ENCODE measurements around the gene F2RL1. TPM values are rescaled to one million over a fixed set of nuclear protein-coding genes. Genes with fewer than 3 reads are reported as not detected.

F2RL1 gene
- total RNA-seq, 2 experiments from 2014 or later: not detected

DNA sequence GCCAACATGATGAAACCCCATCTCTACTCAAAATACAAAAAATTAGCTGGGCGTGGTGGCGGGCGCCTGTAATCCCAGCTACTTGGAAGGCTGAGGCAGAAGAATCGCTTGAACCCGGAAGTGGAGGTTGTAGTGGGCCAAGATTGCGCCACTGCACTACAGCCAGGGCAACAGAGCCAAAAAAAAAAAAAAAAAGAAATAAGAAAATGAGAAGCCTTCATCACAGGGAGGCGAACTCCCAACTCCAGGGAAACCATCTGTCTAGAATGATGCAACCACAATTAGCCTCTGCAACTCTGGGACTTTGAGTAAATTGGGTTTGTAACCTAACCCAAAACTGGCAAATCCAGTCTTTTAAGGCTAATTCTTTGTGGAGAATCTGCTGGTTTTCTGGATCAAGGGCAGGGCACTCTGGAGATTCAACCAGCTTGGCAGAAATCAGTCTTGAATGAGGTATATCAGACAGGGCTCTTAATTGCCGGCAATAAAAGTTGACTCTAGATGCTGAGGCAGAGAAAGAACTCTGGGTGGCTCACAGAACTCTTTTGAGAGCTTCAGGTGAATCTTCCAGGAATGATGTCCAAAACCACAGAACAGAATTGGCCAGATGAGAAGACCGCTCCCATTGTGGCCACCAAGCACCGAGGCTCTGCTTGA is 40.9 kb downstream of the F2RL1 start:
- no peaks in the 10 kb centered on the region for H4K20me1 ChIP-seq (ENCODE audit: insufficient read depth, low read length)
- intact Hi-C loops (cut with micrococcal nuclease; ENCODE audit: unreplicated experiment): no loop called here

GRCh38 chr5:76861612-76862011 is 42.8 kb downstream of the F2RL1 start:
- POLR2A ChIA-PET: interaction anchor here (0.6 to 0.9 kb wide), 2 partner anchors 12 to 20 kb away, joined by 3 read pairs; partner anchors contain the start of gene S100Z
- Histone ChIP-seq H4K20me1 (ENCODE audit: insufficient read depth, low read length) (no peaks in the 10 kb centered on the region), H2AFZ (ENCODE audit: low read length) (no peak overlapping the region), H3K79me2 (ENCODE audit: insufficient read depth, low read depth, low read length) (no peaks in the 10 kb centered on the region), H3K27ac (ENCODE audit: low read depth, low read length, poor library complexity, severe bottlenecking) (no peak overlapping the region), H3K4me3 (ENCODE audit: low read depth, low read length, poor library complexity, severe bottlenecking) (no peak overlapping the region), H3K4me2 (ENCODE audit: low read length) (no peak overlapping the region), H3K9me2 (ENCODE audit: insufficient read depth, low read length) (no peaks in the 10 kb centered on the region), H3K36me3 (ENCODE audit: insufficient read depth, low read length) (no peaks in the 10 kb centered on the region), H3K9me3 (ENCODE audit: low read length) (no peaks in the 10 kb centered on the region), H3K4me1 (ENCODE audit: insufficient read depth, low read length, poor library complexity, severe bottlenecking) (peaks cover under 1% of the 10 kb centered on the region)
- CTCF ChIA-PET (ENCODE audit: unreplicated experiment): no interaction called here
- BruUV-seq (replicated peaks): no TSS peak
- TF ChIP-seq EZH2phosphoT487 (IDR thresholded peaks at IDR 0.05; ENCODE audit: borderline replicate concordance, low read depth, low read length): no peak
- TF ChIP-seq CTCF (conservative IDR thresholded peaks at IDR 0.05; ENCODE audit: low read length): no peak
- intact Hi-C loops (cut with micrococcal nuclease; ENCODE audit: unreplicated experiment): no loop called here
- no peak for DNase-seq (ENCODE audit: low spot score)

More for the DNA sequence above, 40.9 kb downstream of the F2RL1 start:
- POLR2A ChIA-PET: interaction anchor here (0.8 to 1.2 kb wide), 2 partner anchors 15 to 163 kb away, joined by 3 to 4 read pairs; no protein-coding TSS in a partner anchor
- no peak for DNase-seq (ENCODE audit: low spot score)
- Histone ChIP-seq H3K4me3 (ENCODE audit: low read depth, low read length, poor library complexity, severe bottlenecking) (no peak overlapping the region), H3K9me3 (ENCODE audit: low read length) (0 out of 2 replicates have a peak, but pooled peaks cover 8% of the 10 kb centered on the region), H2AFZ (ENCODE audit: low read length) (peak overlapping the region; percentile 30; the same call in 1 of the 2 replicates), H3K27ac (ENCODE audit: low read depth, low read length, poor library complexity, severe bottlenecking) (no peak overlapping the region), H3K4me2 (ENCODE audit: low read length) (no peak overlapping the region), H3K79me2 (ENCODE audit: insufficient read depth, low read depth, low read length) (no peaks in the 10 kb centered on the region), H3K9me2 (ENCODE audit: insufficient read depth, low read length) (no peaks in the 10 kb centered on the region), H3K4me1 (ENCODE audit: insufficient read depth, low read length, poor library complexity, severe bottlenecking) (peaks cover 15% of the 10 kb centered on the region), H3K36me3 (ENCODE audit: insufficient read depth, low read length) (no peaks in the 10 kb centered on the region)
- BruUV-seq (replicated peaks): no TSS peak
- TF ChIP-seq EZH2phosphoT487 (IDR thresholded peaks at IDR 0.05; ENCODE audit: borderline replicate concordance, low read depth, low read length): no peak
- TF ChIP-seq CTCF (conservative IDR thresholded peaks at IDR 0.05; ENCODE audit: low read length): no peak
- CTCF ChIA-PET (ENCODE audit: unreplicated experiment): no interaction called here

DNA sequence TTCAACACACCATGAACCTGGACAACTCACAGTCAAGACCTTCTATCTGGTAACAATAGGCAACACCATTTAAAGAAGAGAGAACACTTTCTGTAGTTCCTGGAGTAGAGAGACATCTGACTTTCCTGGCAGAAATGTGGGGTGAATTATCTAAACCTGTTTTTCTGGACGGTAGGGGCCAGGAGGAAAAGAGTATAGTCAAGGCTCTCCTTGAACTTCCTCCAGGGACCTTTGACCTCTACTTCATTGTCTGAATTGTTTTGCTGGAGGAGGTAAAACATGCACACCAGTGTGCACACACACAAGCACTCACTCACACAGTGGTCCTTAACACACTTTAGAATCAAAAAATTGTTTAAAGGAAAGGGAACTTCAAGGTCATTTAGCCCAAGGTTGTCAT is 44.2 kb downstream of the F2RL1 start:
- Histone ChIP-seq H3K4me2 (ENCODE audit: low read length) (no peak overlapping the region), H2AFZ (ENCODE audit: low read length) (no peak overlapping the region), H4K20me1 (ENCODE audit: insufficient read depth, low read length) (no peaks in the 10 kb centered on the region), H3K27ac (ENCODE audit: low read depth, low read length, poor library complexity, severe bottlenecking) (no peak overlapping the region), H3K36me3 (ENCODE audit: insufficient read depth, low read length) (no peaks in the 10 kb centered on the region), H3K4me3 (ENCODE audit: low read depth, low read length, poor library complexity, severe bottlenecking) (no peak overlapping the region), H3K9me2 (ENCODE audit: insufficient read depth, low read length) (no peaks in the 10 kb centered on the region), H3K79me2 (ENCODE audit: insufficient read depth, low read depth, low read length) (no peaks in the 10 kb centered on the region), H3K9me3 (ENCODE audit: low read length) (no peaks in the 10 kb centered on the region), H3K4me1 (ENCODE audit: insufficient read depth, low read length, poor library complexity, severe bottlenecking) (peaks cover 5% of the 10 kb centered on the region)
- no TSS peak for BruUV-seq (replicated peaks)
- ChIA-PET POLR2A (no interaction called here), CTCF (ENCODE audit: unreplicated experiment) (no interaction called here)
- DNase-seq (ENCODE audit: low spot score): no peak
- TF ChIP-seq CTCF (conservative IDR thresholded peaks at IDR 0.05; ENCODE audit: low read length) (no peak), EZH2phosphoT487 (IDR thresholded peaks at IDR 0.05; ENCODE audit: borderline replicate concordance, low read depth, low read length) (no peak)
- intact Hi-C loops (cut with micrococcal nuclease; ENCODE audit: unreplicated experiment): no loop called here
